WTC11 (cell line): Measurements from ENCODE around the gene SKI. TPM values are rescaled to one million over a fixed set of nuclear protein-coding genes. Genes with fewer than 3 reads are reported as not detected.

Source experiments
- ATAC-seq: fragments of 200-7000 bp; cut with Tn5 transposase; 2 replicates; pipeline ENCODE4 v1.10.0; 2021; ENCODE audit warnings: mild to moderate bottlenecking, moderate library complexity
- CTCF ChIA-PET: fragments of 300-600 bp; sonication (Branson Sonifier 250); formaldehyde crosslinking; loops from one replicate; lab custom pipeline; 2021; ENCODE audit warnings: antibody characterized with exemption; lab: Charles Lee
- POLR2A ChIA-PET: fragments of 350-600 bp; sonication (Branson Sonifier 250); formaldehyde crosslinking; loops from one replicate; lab custom pipeline; 2021; ENCODE audit warnings: antibody characterized with exemption; lab: Charles Lee
- DNase-seq: peaks from one replicate; pipeline ENCODE4 v3.0.0; 2021; ENCODE audit warnings: low spot score
- H3K27ac Mint-ChIP-seq: 2 replicates; pipeline ENCODE4 v1.8.0; 2021; ENCODE audit warnings: mixed read lengths
- H3K27me3 Mint-ChIP-seq: 2 replicates; pipeline ENCODE4 v1.8.0; 2021; ENCODE audit warnings: low read depth, mild to moderate bottlenecking, moderate library complexity, mixed read lengths
- H3K36me3 Mint-ChIP-seq: 2 replicates; pipeline ENCODE4 v1.8.0; 2021; ENCODE audit warnings: mixed read lengths
- H3K4me1 Mint-ChIP-seq: 2 replicates; pipeline ENCODE4 v1.8.0; 2022; ENCODE audit warnings: mixed read lengths
- H3K4me3 Mint-ChIP-seq: 2 replicates; pipeline ENCODE4 v1.8.0; 2021; ENCODE audit warnings: mild to moderate bottlenecking, moderate library complexity, mixed read lengths
- H3K9me3 Mint-ChIP-seq: 2 replicates; pipeline ENCODE4 v1.8.0; 2021; ENCODE audit warnings: mixed read lengths
- ESRRA ChIP-seq: sonication (generic); formaldehyde crosslinking; IDR thresholded peaks from 2 replicates; pipeline ENCODE4 v1.8.1; 2022; ENCODE audit warnings: mild to moderate bottlenecking, missing genetic modification reagents, borderline replicate concordance
- GABPB1 ChIP-seq: sonication (generic); formaldehyde crosslinking; IDR thresholded peaks from 2 replicates; pipeline ENCODE4 v1.8.1; 2023; ENCODE audit warnings: mild to moderate bottlenecking, missing genetic modification reagents
- GTF2I ChIP-seq: fragments of 250-450 bp; sonication (Bioruptor Pico); conservative IDR thresholded peaks from 2 replicates; pipeline ENCODE4 v1.4.0; 2021; ENCODE audit warnings: mild to moderate bottlenecking
- KAT7 ChIP-seq: sonication (generic); formaldehyde crosslinking; IDR thresholded peaks from 2 replicates; pipeline ENCODE4 v1.8.1; 2023; ENCODE audit warnings: missing genetic modification reagents, mild to moderate bottlenecking, borderline replicate concordance
- NR1H2 ChIP-seq: sonication (generic); formaldehyde crosslinking; IDR thresholded peaks from 2 replicates; pipeline ENCODE4 v1.9.0; 2021; ENCODE audit warnings: mild to moderate bottlenecking, moderate library complexity, missing genetic modification reagents
- RORB ChIP-seq: fragments of 250-450 bp; sonication (Bioruptor Pico); IDR thresholded peaks from 2 replicates; pipeline ENCODE4 v1.9.0; 2021; ENCODE audit warnings: mild to moderate bottlenecking
- SOX15 ChIP-seq: fragments of 250-450 bp; sonication (Bioruptor Pico); IDR thresholded peaks from 2 replicates; pipeline ENCODE4 v1.9.0; 2021; ENCODE audit warnings: mild to moderate bottlenecking
- TP53 ChIP-seq: sonication (generic); formaldehyde crosslinking; IDR thresholded peaks from 2 replicates; pipeline ENCODE4 v1.8.1; 2023; ENCODE audit warnings: mild to moderate bottlenecking, missing genetic modification reagents
- ZNF317 ChIP-seq: sonication (generic); formaldehyde crosslinking; IDR thresholded peaks from 2 replicates; pipeline ENCODE4 v1.8.1; 2023; ENCODE audit warnings: low read depth, mild to moderate bottlenecking, moderate library complexity, missing genetic modification reagents, borderline replicate concordance
- ZNF416 ChIP-seq: fragments of 250-450 bp; sonication (Bioruptor Pico); IDR thresholded peaks from 2 replicates; pipeline ENCODE4 v1.9.0; 2021; ENCODE audit warnings: mild to moderate bottlenecking, inconsistent platforms
- total RNA-seq: library from RNA; stranded (reverse); gene quantifications from 3 replicates; pipeline ENCODE4 v1.2.3, GENCODE V29; 2021
- TF ChIP-seq, protein P1 (sequence below): sonication (generic); formaldehyde crosslinking; conservative IDR thresholded peaks from 2 replicates; pipeline ENCODE4 v1.8.1; 2022; ENCODE audit warnings: mild to moderate bottlenecking, missing genetic modification reagents
- TF ChIP-seq, protein P2 (sequence below): sonication (generic); formaldehyde crosslinking; IDR thresholded peaks from 2 replicates; pipeline ENCODE4 v1.8.1; 2023; ENCODE audit warnings: mild to moderate bottlenecking, missing genetic modification reagents
- TF ChIP-seq, protein P3 (sequence below): sonication (generic); formaldehyde crosslinking; IDR thresholded peaks from 2 replicates; pipeline ENCODE4 v1.8.1; 2023; ENCODE audit warnings: mild to moderate bottlenecking, moderate library complexity, missing genetic modification reagents
- TF ChIP-seq, protein P4 (sequence below): sonication (generic); formaldehyde crosslinking; IDR thresholded peaks from 2 replicates; pipeline ENCODE4 v1.8.0; 2022; ENCODE audit warnings: mild to moderate bottlenecking, missing genetic modification reagents
- TF ChIP-seq, protein P5 (sequence below): sonication (generic); formaldehyde crosslinking; conservative IDR thresholded peaks from 2 replicates; pipeline ENCODE4 v1.8.1; 2023; ENCODE audit warnings: mild to moderate bottlenecking, low read depth, missing genetic modification reagents, moderate library complexity

The SKI gene
- total RNA-seq, 1 experiment from 2014 or later, result 88.6 TPM

DNA sequence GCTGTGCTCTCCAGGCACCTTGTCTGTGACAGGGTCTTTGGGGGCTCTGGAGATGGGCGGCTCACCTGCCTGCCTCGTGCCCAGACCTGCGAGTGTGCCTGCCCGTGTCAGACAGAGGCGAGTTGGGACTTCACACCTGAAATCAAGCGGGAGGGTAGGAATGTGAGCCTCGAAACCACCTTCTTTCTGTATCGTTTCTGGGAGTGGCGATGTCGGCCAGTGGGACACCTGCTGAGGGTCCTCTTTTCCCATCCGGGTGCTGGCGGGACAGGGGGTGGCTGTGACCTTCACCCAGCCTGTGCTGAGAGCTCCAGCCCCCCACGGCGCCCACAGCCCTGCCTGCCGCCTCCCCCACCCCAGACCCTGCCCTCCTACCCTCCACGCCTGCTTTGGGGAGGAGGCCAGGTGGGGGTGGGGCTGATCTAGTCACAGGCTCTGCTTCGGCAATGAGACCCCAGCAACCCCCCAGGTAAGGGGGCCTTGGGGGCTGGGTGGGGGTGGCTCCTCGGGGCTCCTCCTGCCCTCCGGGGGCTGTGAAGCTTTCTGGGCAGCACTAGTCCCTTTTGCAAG is 17.9 kb upstream of the SKI start (continued):
- TF ChIP-seq, protein P1, sequence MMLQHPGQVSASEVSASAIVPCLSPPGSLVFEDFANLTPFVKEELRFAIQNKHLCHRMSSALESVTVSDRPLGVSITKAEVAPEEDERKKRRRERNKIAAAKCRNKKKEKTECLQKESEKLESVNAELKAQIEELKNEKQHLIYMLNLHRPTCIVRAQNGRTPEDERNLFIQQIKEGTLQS (CRISPR knock-in tag), result no peak

DNA sequence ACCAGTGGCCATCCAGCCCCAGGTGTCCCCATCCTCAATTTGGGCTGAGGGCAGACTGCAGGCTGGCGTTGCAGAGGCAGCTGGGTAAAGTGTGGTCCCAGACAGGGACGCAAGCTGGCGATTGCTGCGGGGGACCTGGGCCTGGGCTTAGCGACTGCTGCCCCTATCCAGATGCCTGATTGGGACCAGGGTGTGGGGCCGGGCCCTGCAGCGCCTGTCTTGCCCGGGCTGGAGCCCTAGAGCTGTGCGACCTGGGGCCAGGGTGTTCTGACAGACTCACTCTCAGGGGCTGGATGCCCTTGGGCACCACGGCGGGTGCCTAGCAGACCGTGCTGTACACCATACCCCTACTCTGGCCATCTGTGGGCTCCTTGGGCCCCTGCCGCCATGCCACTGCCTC is 17.3 kb upstream of the SKI start:
- no peak overlapping the region for H3K27ac Mint-ChIP-seq
- H3K4me3 Mint-ChIP-seq, result no peak overlapping the region
- DNase-seq (no peak), ATAC-seq (no peak)
- H3K27me3 Mint-ChIP-seq, result peaks cover 14% of the 10 kb centered on the region
- ChIA-PET POLR2A (interaction anchor here (0.9 to 1.5 kb wide), 2 partner anchors 12 to 17 kb away, joined by 3 to 4 read pairs; no protein-coding TSS in a partner anchor), CTCF (interaction anchor here (1.0 to 2.2 kb wide), 3 partner anchors 16 to 171 kb away, joined by 3 to 10 read pairs (median 8); partner anchors contain the start of gene FAAP20)
- no peak for TF ChIP-seq SOX15
- no peak for TF ChIP-seq GABPB1
- TF ChIP-seq TP53, result no peak
- TF ChIP-seq, protein P2, sequence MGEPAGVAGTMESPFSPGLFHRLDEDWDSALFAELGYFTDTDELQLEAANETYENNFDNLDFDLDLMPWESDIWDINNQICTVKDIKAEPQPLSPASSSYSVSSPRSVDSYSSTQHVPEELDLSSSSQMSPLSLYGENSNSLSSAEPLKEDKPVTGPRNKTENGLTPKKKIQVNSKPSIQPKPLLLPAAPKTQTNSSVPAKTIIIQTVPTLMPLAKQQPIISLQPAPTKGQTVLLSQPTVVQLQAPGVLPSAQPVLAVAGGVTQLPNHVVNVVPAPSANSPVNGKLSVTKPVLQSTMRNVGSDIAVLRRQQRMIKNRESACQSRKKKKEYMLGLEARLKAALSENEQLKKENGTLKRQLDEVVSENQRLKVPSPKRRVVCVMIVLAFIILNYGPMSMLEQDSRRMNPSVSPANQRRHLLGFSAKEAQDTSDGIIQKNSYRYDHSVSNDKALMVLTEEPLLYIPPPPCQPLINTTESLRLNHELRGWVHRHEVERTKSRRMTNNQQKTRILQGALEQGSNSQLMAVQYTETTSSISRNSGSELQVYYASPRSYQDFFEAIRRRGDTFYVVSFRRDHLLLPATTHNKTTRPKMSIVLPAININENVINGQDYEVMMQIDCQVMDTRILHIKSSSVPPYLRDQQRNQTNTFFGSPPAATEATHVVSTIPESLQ (CRISPR knock-in tag), result no peak
- TF ChIP-seq, protein P3, sequence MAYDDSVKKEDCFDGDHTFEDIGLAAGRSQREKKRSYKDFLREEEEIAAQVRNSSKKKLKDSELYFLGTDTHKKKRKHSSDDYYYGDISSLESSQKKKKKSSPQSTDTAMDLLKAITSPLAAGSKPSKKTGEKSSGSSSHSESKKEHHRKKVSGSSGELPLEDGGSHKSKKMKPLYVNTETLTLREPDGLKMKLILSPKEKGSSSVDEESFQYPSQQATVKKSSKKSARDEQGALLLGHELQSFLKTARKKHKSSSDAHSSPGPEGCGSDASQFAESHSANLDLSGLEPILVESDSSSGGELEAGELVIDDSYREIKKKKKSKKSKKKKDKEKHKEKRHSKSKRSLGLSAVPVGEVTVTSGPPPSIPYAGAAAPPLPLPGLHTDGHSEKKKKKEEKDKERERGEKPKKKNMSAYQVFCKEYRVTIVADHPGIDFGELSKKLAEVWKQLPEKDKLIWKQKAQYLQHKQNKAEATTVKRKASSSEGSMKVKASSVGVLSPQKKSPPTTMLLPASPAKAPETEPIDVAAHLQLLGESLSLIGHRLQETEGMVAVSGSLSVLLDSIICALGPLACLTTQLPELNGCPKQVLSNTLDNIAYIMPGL (CRISPR knock-in tag), result no peak
- TF ChIP-seq, protein P4, sequence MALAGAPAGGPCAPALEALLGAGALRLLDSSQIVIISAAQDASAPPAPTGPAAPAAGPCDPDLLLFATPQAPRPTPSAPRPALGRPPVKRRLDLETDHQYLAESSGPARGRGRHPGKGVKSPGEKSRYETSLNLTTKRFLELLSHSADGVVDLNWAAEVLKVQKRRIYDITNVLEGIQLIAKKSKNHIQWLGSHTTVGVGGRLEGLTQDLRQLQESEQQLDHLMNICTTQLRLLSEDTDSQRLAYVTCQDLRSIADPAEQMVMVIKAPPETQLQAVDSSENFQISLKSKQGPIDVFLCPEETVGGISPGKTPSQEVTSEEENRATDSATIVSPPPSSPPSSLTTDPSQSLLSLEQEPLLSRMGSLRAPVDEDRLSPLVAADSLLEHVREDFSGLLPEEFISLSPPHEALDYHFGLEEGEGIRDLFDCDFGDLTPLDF (CRISPR knock-in tag), result no peak
- TF ChIP-seq, protein P5, sequence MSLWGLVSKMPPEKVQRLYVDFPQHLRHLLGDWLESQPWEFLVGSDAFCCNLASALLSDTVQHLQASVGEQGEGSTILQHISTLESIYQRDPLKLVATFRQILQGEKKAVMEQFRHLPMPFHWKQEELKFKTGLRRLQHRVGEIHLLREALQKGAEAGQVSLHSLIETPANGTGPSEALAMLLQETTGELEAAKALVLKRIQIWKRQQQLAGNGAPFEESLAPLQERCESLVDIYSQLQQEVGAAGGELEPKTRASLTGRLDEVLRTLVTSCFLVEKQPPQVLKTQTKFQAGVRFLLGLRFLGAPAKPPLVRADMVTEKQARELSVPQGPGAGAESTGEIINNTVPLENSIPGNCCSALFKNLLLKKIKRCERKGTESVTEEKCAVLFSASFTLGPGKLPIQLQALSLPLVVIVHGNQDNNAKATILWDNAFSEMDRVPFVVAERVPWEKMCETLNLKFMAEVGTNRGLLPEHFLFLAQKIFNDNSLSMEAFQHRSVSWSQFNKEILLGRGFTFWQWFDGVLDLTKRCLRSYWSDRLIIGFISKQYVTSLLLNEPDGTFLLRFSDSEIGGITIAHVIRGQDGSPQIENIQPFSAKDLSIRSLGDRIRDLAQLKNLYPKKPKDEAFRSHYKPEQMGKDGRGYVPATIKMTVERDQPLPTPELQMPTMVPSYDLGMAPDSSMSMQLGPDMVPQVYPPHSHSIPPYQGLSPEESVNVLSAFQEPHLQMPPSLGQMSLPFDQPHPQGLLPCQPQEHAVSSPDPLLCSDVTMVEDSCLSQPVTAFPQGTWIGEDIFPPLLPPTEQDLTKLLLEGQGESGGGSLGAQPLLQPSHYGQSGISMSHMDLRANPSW (CRISPR knock-in tag), result no peak
- TF ChIP-seq RORB, result no peak
- TF ChIP-seq ZNF317 (CRISPR knock-in tag), result no peak
- TF ChIP-seq GTF2I, result no peak
- peaks cover 15% of the 10 kb centered on the region for H3K4me1 Mint-ChIP-seq
- H3K36me3 Mint-ChIP-seq, result no peaks in the 10 kb centered on the region
- H3K9me3 Mint-ChIP-seq, result no peaks in the 10 kb centered on the region

DNA sequence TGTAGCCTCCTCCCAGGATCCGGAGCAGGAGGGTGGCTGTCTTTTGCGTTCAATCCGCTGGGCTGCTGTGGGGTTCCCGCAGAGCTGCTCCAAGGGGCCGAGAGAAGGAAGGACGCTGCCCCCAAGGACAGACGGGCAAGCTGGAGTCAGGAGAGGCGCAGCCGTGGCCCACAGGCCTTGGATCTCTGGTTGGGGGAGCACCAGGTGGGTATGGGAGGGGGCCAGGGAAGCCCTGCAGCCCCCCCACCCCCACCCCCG is 15.9 kb upstream of the SKI start:
- ChIA-PET POLR2A (no interaction called here), CTCF (interaction anchor here (0.7 to 2.2 kb wide), 5 partner anchors 9 to 169 kb away, joined by 3 to 8 read pairs (median 4); partner anchors contain the start of gene FAAP20)
- H3K27ac Mint-ChIP-seq, result peak overlapping the region; percentile 78
- peaks cover under 1% of the 10 kb centered on the region; the same call in 1 of the 2 replicates for H3K27me3 Mint-ChIP-seq
- no peak for TF ChIP-seq ESRRA (CRISPR knock-in tag)
- no peak for TF ChIP-seq ZNF317 (CRISPR knock-in tag)
- TF ChIP-seq ZNF416 (CRISPR knock-in tag), result no peak
- no peak for TF ChIP-seq KAT7 (CRISPR knock-in tag)
- no peak for TF ChIP-seq NR1H2 (CRISPR knock-in tag)
- peak overlapping the region; percentile 34 for H3K4me3 Mint-ChIP-seq
- H3K4me1 Mint-ChIP-seq, result 0 out of 2 replicates have a peak, but pooled peaks cover 6% of the 10 kb centered on the region
- ATAC-seq, result peak; percentile 42
- no peaks in the 10 kb centered on the region for H3K9me3 Mint-ChIP-seq
- H3K36me3 Mint-ChIP-seq, result no peaks in the 10 kb centered on the region
- DNase-seq, result peak; percentile 53
